ENCODE measurements around the gene GARIN5A. TPM values are rescaled to one million over a fixed set of nuclear protein-coding genes. Genes with fewer than 3 reads are reported as not detected.
A peak's percentile ranks its signal among the peaks of the same experiment; 100 is the strongest.
"Not testable (repeated sequence)": the region's sequence is repeated elsewhere in the genome, so short reads cannot be mapped to it uniquely, and the experiment has no call there.

GARIN5A gene
- total and polyA plus RNA-seq, 12 donors, result 0.54 to 26.3 (median 2.0) TPM; not detected in 1

- WGBS, 4 donors, result 66 to 80% (median 72%) methylated on average over 21 to 29 of the region's 29 CpGs
- Histone ChIP-seq H3K4me1 (replicated peaks in 1 of 2) (peaks cover 9 to 12% of the 10 kb centered on the region in 2 donors), H3K27ac (peak overlapping the region in 2 of 5 donors; percentile 45 to 81), H3K36me3 (replicated peaks in 1 of 2) (peaks cover 0 to 29% of the 10 kb centered on the region in 2 donors), H3K9me3 (replicated peaks in 1 of 3) (no peaks in the 10 kb centered on the region), H3K27me3 (no peaks in the 10 kb centered on the region), H3K4me3 (peak overlapping the region in 1 of 4 donors; percentile 68)
- no peak for DNase-seq
- TF ChIP-seq CTCF (IDR thresholded peaks at IDR 0.05) (peak in 1 of 6 experiments; percentile 14), POLR2A (IDR thresholded peaks at IDR 0.05) (no peak)
- intact Hi-C loops (cut with DNase I), result no loop called here
Observed at GRCh38 chr19:50475736-50476223, 868 bp downstream of the GARIN5A start.

- Histone ChIP-seq H3K27me3 (no peaks in the 10 kb centered on the region), H3K4me1 (replicated peaks in 1 of 2) (peaks cover 9 to 12% of the 10 kb centered on the region in 2 donors), H3K36me3 (replicated peaks in 1 of 2) (peaks cover 0 to 22% of the 10 kb centered on the region in 2 donors), H3K27ac (no peak overlapping the region), H3K9me3 (replicated peaks in 1 of 3) (no peaks in the 10 kb centered on the region), H3K4me3 (no peak overlapping the region)
- no peak for DNase-seq
- intact Hi-C loops (cut with DNase I), result no loop called here
- TF ChIP-seq CTCF (IDR thresholded peaks at IDR 0.05), result no peak
- TF ChIP-seq POLR2A (IDR thresholded peaks at IDR 0.05), result no peak
- WGBS, 4 donors, result 79 to 86% (median 82%) methylated on average over 9 to 12 of the region's 12 CpGs
Observed at GRCh38 chr19:50475101-50475568, 1.5 kb downstream of the GARIN5A start.

- H3K4me3 ChIP-seq; H3K9me3 ChIP-seq (replicated peaks in 1 of 3); intact Hi-C loops (cut with DNase I); H3K27ac ChIP-seq; H3K36me3 ChIP-seq (replicated peaks in 1 of 2); DNase-seq; H3K27me3 ChIP-seq: not testable (repeated sequence)
- WGBS, 4 donors, result 49 to 76% (median 70%) methylated on average over 3 of the region's 3 CpGs
- H3K4me1 ChIP-seq (replicated peaks in 1 of 2), result peaks cover 9 to 12% of the 10 kb centered on the region in 2 donors
Observed at GRCh38 chr19:50473336-50473735, 3.3 kb downstream of the GARIN5A start.

- no peaks in the 10 kb centered on the region for H3K9me3 ChIP-seq (replicated peaks in 1 of 3)
- H3K4me3 ChIP-seq, result no peak overlapping the region
- H3K36me3 ChIP-seq (replicated peaks in 1 of 2), result no peaks in the 10 kb centered on the region
- WGBS, 4 donors, result 80 to 86% (median 84%) methylated on average over 6 of the region's 6 CpGs
- H3K27ac ChIP-seq, result no peak overlapping the region
- no peak for TF ChIP-seq POLR2A (IDR thresholded peaks at IDR 0.05)
- TF ChIP-seq CTCF (IDR thresholded peaks at IDR 0.05), result no peak
- H3K4me1 ChIP-seq (replicated peaks in 1 of 2), result no peaks in the 10 kb centered on the region
- intact Hi-C loops (cut with DNase I), result no loop called here
- DNase-seq, result no peak
- H3K27me3 ChIP-seq, result no peaks in the 10 kb centered on the region
Observed at GRCh38 chr19:50468818-50469217, 7.8 kb downstream of the GARIN5A start.

GRCh38 chr19:50467566-50467965 lies 9.1 kb downstream of the GARIN5A start:
- no peak for TF ChIP-seq CTCF (IDR thresholded peaks at IDR 0.05)
- no peak for TF ChIP-seq POLR2A (IDR thresholded peaks at IDR 0.05)
- Histone ChIP-seq H3K36me3 (replicated peaks in 1 of 2) (no peaks in the 10 kb centered on the region), H3K4me1 (replicated peaks in 1 of 2) (no peaks in the 10 kb centered on the region), H3K27ac (no peak overlapping the region), H3K4me3 (no peak overlapping the region), H3K27me3 (no peaks in the 10 kb centered on the region), H3K9me3 (replicated peaks in 1 of 3) (no peaks in the 10 kb centered on the region)
- intact Hi-C loops (cut with DNase I), result no loop called here
- WGBS, 4 donors, result 79 to 82% (median 80%) methylated on average over 18 of the region's 18 CpGs
- no peak for DNase-seq

Data from adrenal gland (tissue), 12 donors.